Measurements from ENCODE around the gene SLC3A2.
"Not testable (repeated sequence)": the region's sequence is repeated elsewhere in the genome, so short reads cannot be mapped to it uniquely, and the experiment has no call there.

Gene SLC3A2

GRCh38 chr11:62852523-62853188 lies 28.0 kb upstream of the SLC3A2 start:
- DNase-seq (ENCODE audit: low read depth in 2 of 2) = no peak

GRCh38 chr11:62853279-62853965 lies 27.3 kb upstream of the SLC3A2 start:
- DNase-seq (ENCODE audit: low read depth in 2 of 2) = no peak

- DNase-seq (ENCODE audit: low read depth in 2 of 2) = no peak
These were observed 26.5 kb upstream of the SLC3A2 start for GRCh38 chr11:62854013-62854824.

- DNase-seq (ENCODE audit: low read depth in 2 of 2) = no peak
These were observed 25.7 kb upstream of the SLC3A2 start for GRCh38 chr11:62854825-62855570.

- DNase-seq (ENCODE audit: low read depth in 2 of 2) = peak; percentile 95 to 98
These were observed 24.9 kb upstream of the SLC3A2 start for GRCh38 chr11:62855571-62856332.

GRCh38 chr11:62856333-62856895 lies 24.3 kb upstream of the SLC3A2 start:
- DNase-seq (ENCODE audit: low read depth in 2 of 2) = no peak

GRCh38 chr11:62857541-62857982 lies 23.1 kb upstream of the SLC3A2 start:
- no peak for DNase-seq (ENCODE audit: low read depth in 2 of 2)

GRCh38 chr11:62858201-62858600 lies 22.5 kb upstream of the SLC3A2 start:
- no peak for DNase-seq (ENCODE audit: low read depth in 2 of 2)

GRCh38 chr11:62859281-62859703 lies 21.4 kb upstream of the SLC3A2 start:
- not testable (repeated sequence) for DNase-seq (ENCODE audit: low read depth in 2 of 2)

- DNase-seq (ENCODE audit: low read depth in 2 of 2) = no peak
These were observed 19.7 kb upstream of the SLC3A2 start for GRCh38 chr11:62860835-62861563.

- DNase-seq (ENCODE audit: low read depth in 2 of 2) = not testable (repeated sequence)
These were observed 19.0 kb upstream of the SLC3A2 start for GRCh38 chr11:62861564-62862192.

- no peak for DNase-seq (ENCODE audit: low read depth in 2 of 2)
These were observed 16.9 kb upstream of the SLC3A2 start for GRCh38 chr11:62863687-62864335.

- no peak for DNase-seq (ENCODE audit: low read depth in 2 of 2)
These were observed 15.1 kb upstream of the SLC3A2 start for GRCh38 chr11:62865635-62866034.

- no peak for DNase-seq (ENCODE audit: low read depth in 2 of 2)
These were observed 5.8 kb upstream of the SLC3A2 start for GRCh38 chr11:62874851-62875250.

- DNase-seq (ENCODE audit: low read depth in 2 of 2) = no peak
These were observed 4.8 kb upstream of the SLC3A2 start for GRCh38 chr11:62875698-62876478.

GRCh38 chr11:62876712-62877111 lies 4.0 kb upstream of the SLC3A2 start:
- no peak for DNase-seq (ENCODE audit: low read depth in 2 of 2)

- no peak for DNase-seq (ENCODE audit: low read depth in 2 of 2)
These were observed 1.3 kb upstream of the SLC3A2 start for GRCh38 chr11:62879235-62879978.
